OCI-LY7 (cell line): ENCODE data around the gene ATP9B. TPM values are rescaled to one million over a fixed set of nuclear protein-coding genes. Genes with fewer than 3 reads are reported as not detected.

Source experiments
- BruUV-seq: library from RNA; stranded (reverse); fragments of 400-500 nt; replicated peaks from 2 replicates; lab custom pipeline; 2021; lab: Mats Ljungman, UMichigan
- CTCF ChIA-PET: fragments of 300-600 bp; sonication (Branson Sonifier 250); formaldehyde crosslinking; loops from one replicate; lab custom pipeline; 2022; ENCODE audit warnings: antibody characterized with exemption; ENCODE audit not compliant: unreplicated experiment; lab: Charles Lee
- POLR2A ChIA-PET: fragments of 300-600 bp; sonication (Branson Sonifier 250); formaldehyde crosslinking; loops from one replicate; lab custom pipeline; 2022; ENCODE audit warnings: antibody characterized with exemption; lab: Charles Lee
- DNase-seq: peaks from one replicate; pipeline ENCODE4 v3.0.0-alpha.2; 2015; ENCODE audit warnings: low spot score
- H2AFZ ChIP-seq: fragments of 200-600 bp; sonication (generic), shearing (Covaris generic); 2 replicates; pipeline ENCODE4 v1.6.1; 2014; ENCODE audit warnings: mild to moderate bottlenecking, antibody characterized with exemption, low read length, moderate library complexity
- H3K27ac ChIP-seq: fragments of 200-600 bp; sonication (generic); 2 replicates; pipeline ENCODE4 v1.5.1; 2014; ENCODE audit warnings: mixed run types, low read depth, mild to moderate bottlenecking, moderate library complexity, low read length, inconsistent platforms; ENCODE audit not compliant: poor library complexity, severe bottlenecking
- H3K36me3 ChIP-seq: fragments of 200-600 bp; sonication (generic); 2 replicates; pipeline ENCODE4 v1.6.1; 2014; ENCODE audit warnings: mild to moderate bottlenecking, antibody characterized with exemption, low read length, moderate library complexity, mixed read lengths; ENCODE audit not compliant: insufficient read depth
- H3K4me1 ChIP-seq: fragments of 200-600 bp; sonication (generic); 2 replicates; pipeline ENCODE4 v1.5.1; 2014; ENCODE audit warnings: mild to moderate bottlenecking, low read length; ENCODE audit not compliant: insufficient read depth, poor library complexity, severe bottlenecking
- H3K4me2 ChIP-seq: fragments of 200-600 bp; sonication (generic); 2 replicates; pipeline ENCODE4 v1.6.1; 2014; ENCODE audit warnings: mild to moderate bottlenecking, low read length
- H3K4me3 ChIP-seq: fragments of 200-600 bp; sonication (generic); 2 replicates; pipeline ENCODE4 v1.5.1; 2014; ENCODE audit warnings: mild to moderate bottlenecking, low read depth, low read length; ENCODE audit not compliant: poor library complexity, severe bottlenecking
- H3K79me2 ChIP-seq: fragments of 200-600 bp; sonication (generic); 2 replicates; pipeline ENCODE4 v1.6.1; 2016; ENCODE audit warnings: low read depth, mild to moderate bottlenecking, low read length, moderate library complexity, mixed read lengths; ENCODE audit not compliant: insufficient read depth
- H3K9me2 ChIP-seq: fragments of 200-600 bp; sonication (generic); 2 replicates; pipeline ENCODE4 v1.6.1; 2016; ENCODE audit warnings: mild to moderate bottlenecking, low read length, mixed read lengths; ENCODE audit not compliant: insufficient read depth
- H3K9me3 ChIP-seq: fragments of 200-600 bp; sonication (generic); 2 replicates; pipeline ENCODE4 v1.6.1; 2014; ENCODE audit warnings: mild to moderate bottlenecking, mixed run types, low read length, mixed read lengths
- H4K20me1 ChIP-seq: fragments of 200-600 bp; sonication (generic); 2 replicates; pipeline ENCODE4 v1.6.1; 2014; ENCODE audit warnings: mild to moderate bottlenecking, antibody characterized with exemption, low read length, moderate library complexity, mixed read lengths; ENCODE audit not compliant: insufficient read depth
- EZH2phosphoT487 ChIP-seq: fragments of 200-600 bp; sonication (generic); IDR thresholded peaks from 2 replicates; pipeline ENCODE4 v1.6.1; 2018; ENCODE audit warnings: low read depth, borderline replicate concordance, mild to moderate bottlenecking, mixed run types, antibody characterized with exemption, low read length, moderate library complexity, mixed read lengths
- intact Hi-C: fragments of 100-400 bp; cut with micrococcal nuclease; formaldehyde crosslinking; loops from one replicate; pipeline ENCODE4 v1.10.0; 2022; ENCODE audit not compliant: unreplicated experiment
- total RNA-seq, 2 experiments: library from RNA; depleted of rRNA in 1 of 2; stranded (reverse); fragments of >200 nt in 1 of 2; shearing (Covaris generic) in 1 of 2; gene quantifications; 2 replicates each; pipeline ENCODE4 v1.2.3, GENCODE V29; 2014 to 2022
- TF ChIP-seq, protein P1 (sequence below): fragments of 200-600 bp; sonication (generic); conservative IDR thresholded peaks from 2 replicates; pipeline ENCODE4 v1.5.1; 2014; ENCODE audit warnings: mild to moderate bottlenecking, antibody characterized with exemption, low read length, moderate library complexity, mixed read lengths

ATP9B gene
- total RNA-seq, 2 experiments from 2014 or later, result 27.1 to 36.4 TPM

DNA sequence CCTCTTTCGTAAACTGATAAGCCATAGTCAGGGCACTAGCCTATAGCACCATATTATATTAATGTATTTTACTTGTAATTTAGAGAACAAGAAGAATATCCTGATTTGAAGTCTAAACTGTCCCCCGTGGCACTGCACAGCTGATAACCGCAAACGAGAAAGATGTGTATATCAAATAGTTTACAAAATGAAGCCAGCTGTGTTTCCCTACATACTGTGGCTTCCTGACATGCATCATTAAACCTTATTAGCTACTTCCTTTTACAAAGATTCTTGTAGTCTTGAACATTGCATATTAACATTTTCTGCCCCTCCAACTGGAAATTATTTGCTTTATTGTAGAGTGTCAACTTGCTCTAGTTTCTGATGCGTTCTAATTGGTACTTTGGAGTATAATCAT, 173.1 kb downstream of the ATP9B start:
- Histone ChIP-seq H3K9me2 (no peaks in the 10 kb centered on the region), H4K20me1 (no peaks in the 10 kb centered on the region), H3K4me1 (peaks cover 52% of the 10 kb centered on the region), H2AFZ (peak overlapping the region; percentile 12; the same call in 1 of the 2 replicates), H3K36me3 (no peaks in the 10 kb centered on the region; the same call in 1 of the 2 replicates), H3K27ac (peak overlapping the region; percentile 72), H3K79me2 (no peaks in the 10 kb centered on the region), H3K9me3 (no peaks in the 10 kb centered on the region), H3K4me2 (peak overlapping the region; percentile 70), H3K4me3 (peak overlapping the region; percentile 42)
- no TSS peak for BruUV-seq
- peak; percentile 40 for DNase-seq
- TF ChIP-seq, protein P1, sequence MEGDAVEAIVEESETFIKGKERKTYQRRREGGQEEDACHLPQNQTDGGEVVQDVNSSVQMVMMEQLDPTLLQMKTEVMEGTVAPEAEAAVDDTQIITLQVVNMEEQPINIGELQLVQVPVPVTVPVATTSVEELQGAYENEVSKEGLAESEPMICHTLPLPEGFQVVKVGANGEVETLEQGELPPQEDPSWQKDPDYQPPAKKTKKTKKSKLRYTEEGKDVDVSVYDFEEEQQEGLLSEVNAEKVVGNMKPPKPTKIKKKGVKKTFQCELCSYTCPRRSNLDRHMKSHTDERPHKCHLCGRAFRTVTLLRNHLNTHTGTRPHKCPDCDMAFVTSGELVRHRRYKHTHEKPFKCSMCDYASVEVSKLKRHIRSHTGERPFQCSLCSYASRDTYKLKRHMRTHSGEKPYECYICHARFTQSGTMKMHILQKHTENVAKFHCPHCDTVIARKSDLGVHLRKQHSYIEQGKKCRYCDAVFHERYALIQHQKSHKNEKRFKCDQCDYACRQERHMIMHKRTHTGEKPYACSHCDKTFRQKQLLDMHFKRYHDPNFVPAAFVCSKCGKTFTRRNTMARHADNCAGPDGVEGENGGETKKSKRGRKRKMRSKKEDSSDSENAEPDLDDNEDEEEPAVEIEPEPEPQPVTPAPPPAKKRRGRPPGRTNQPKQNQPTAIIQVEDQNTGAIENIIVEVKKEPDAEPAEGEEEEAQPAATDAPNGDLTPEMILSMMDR, result no peak
- intact Hi-C loops, result loop anchor here (10.0 kb wide), 1 partner anchor 367 kb away; no protein-coding TSS in a partner anchor
- CTCF ChIA-PET, result no interaction called here
- POLR2A ChIA-PET, result interaction anchor here (0.9 to 1.1 kb wide), 2 partner anchors 19 to 55 kb away, joined by 4 to 6 read pairs; no protein-coding TSS in a partner anchor

DNA sequence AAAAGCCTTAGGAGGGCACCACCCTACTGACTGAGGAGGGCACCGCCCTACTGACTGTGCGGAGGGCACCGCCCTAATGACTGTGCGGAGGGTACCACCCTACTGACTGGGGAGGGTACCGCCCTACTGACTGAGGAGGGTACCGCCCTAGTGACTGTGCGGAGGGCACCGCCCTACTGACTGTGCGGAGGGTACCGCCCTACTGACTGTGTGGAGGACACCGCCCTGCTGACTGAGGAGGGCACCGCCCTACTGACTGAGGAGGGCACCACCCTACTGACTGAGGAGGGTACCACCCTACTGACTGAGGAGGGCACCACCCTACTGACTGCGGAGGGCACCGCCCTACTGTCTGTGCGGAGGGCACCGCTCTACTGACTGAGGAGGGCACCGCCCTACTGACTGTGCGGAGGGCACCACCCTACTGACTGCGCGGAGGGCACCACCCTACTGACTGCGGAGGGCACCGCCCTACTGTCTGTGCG, 176.4 kb downstream of the ATP9B start:
- POLR2A ChIA-PET, result interaction anchor here (0.6 to 1.5 kb wide), 3 partner anchors 12 to 58 kb away, joined by 3 read pairs; no protein-coding TSS in a partner anchor
- intact Hi-C loops, result loop anchor here (2.0 to 10.0 kb wide), 3 partner anchors 49 to 371 kb away; partner anchors contain the start of gene ATP9B
- H3K9me2 ChIP-seq, result no peaks in the 10 kb centered on the region
- no peak overlapping the region for H3K4me3 ChIP-seq
- TF ChIP-seq, protein P1, result no peak
- TF ChIP-seq EZH2phosphoT487, result no peak
- H3K79me2 ChIP-seq, result no peaks in the 10 kb centered on the region
- no peaks in the 10 kb centered on the region for H3K36me3 ChIP-seq
- no peaks in the 10 kb centered on the region for H3K9me3 ChIP-seq
- H3K4me1 ChIP-seq, result peaks cover 54% of the 10 kb centered on the region
- DNase-seq, result no peak
- CTCF ChIA-PET, result no interaction called here
- H4K20me1 ChIP-seq, result no peaks in the 10 kb centered on the region
- H3K27ac ChIP-seq, result no peak overlapping the region
- BruUV-seq, result no TSS peak
- H3K4me2 ChIP-seq, result no peak overlapping the region
- no peak overlapping the region for H2AFZ ChIP-seq
